Endothelial cell of umbilical vein (primary cell): ENCODE results near the gene CMC2. TPM values are rescaled to one million over a fixed set of nuclear protein-coding genes. Genes with fewer than 3 reads are reported as not detected.

Source experiments
- BruUV-seq: library from RNA; stranded (reverse); fragments of 400-500 nt; replicated peaks from 2 replicates; lab custom pipeline; 2021; lab: Mats Ljungman, UMichigan
- CTCF ChIA-PET: fragments of 300-600, 350-600 bp; sonication (Branson Sonifier 250); formaldehyde crosslinking; loops from one replicate; lab custom pipeline; 2021; ENCODE audit warnings: antibody characterized with exemption, inconsistent platforms; lab: Charles Lee
- POLR2A ChIA-PET: fragments of 300-600, 350-600 bp; sonication (Branson Sonifier 250); formaldehyde crosslinking; loops from one replicate; lab custom pipeline; 2021; ENCODE audit warnings: antibody characterized with exemption, inconsistent platforms; lab: Charles Lee
- DNase-seq: peaks from one replicate; pipeline ENCODE4 v3.0.0-alpha.2; 2011; ENCODE audit warnings: low read depth, low spot score
- FAIRE-seq: peaks from 2 replicates; lab custom pipeline; 2011; peaks lifted over from hg19 to GRCh38; lab: Jason Lieb, UNC
- H2AFZ ChIP-seq: 2 replicates; pipeline ENCODE4 v1.6.0; 2012; ENCODE audit warnings: low read depth, low read length, control low read depth, inconsistent platforms
- H3K27ac ChIP-seq: 2 replicates; pipeline ENCODE4 v1.5.1; 2011; ENCODE audit warnings: low read depth, mild to moderate bottlenecking, control low read depth, low read length, moderate library complexity; ENCODE audit not compliant: insufficient read depth
- H3K27me3 ChIP-seq, 2 experiments: 2 replicates each; pipeline versions ENCODE4 v1.6.0 to v1.6.1; 2011; ENCODE audit warnings: low read length in 2 of 2, mixed read lengths in 1 of 2; ENCODE audit not compliant: control insufficient read depth in 2 of 2, insufficient read depth in 2 of 2
- H3K36me3 ChIP-seq, 2 experiments: 2 replicates in 1 of 2; 3 replicates in 1 of 2; pipeline ENCODE4 v1.5.1; 2011; ENCODE audit warnings: low read length in 2 of 2, mild to moderate bottlenecking in 1 of 2, moderate library complexity in 1 of 2; ENCODE audit not compliant: control insufficient read depth in 2 of 2, insufficient read depth in 2 of 2; ENCODE audit errors: extremely low read depth in 1 of 2
- H3K4me1 ChIP-seq: 3 replicates; pipeline ENCODE4 v1.5.1; 2011; ENCODE audit warnings: mild to moderate bottlenecking, low read length; ENCODE audit not compliant: control insufficient read depth, insufficient read depth; ENCODE audit errors: extremely low read depth
- H3K4me2 ChIP-seq: 2 replicates; pipeline ENCODE4 v1.6.1; 2011; ENCODE audit warnings: low read length, control low read depth, mixed read lengths; ENCODE audit not compliant: insufficient read depth
- H3K4me3 ChIP-seq, 3 experiments: fragments of 200-600 bp in 1 of 3; sonication (generic), shearing (Covaris generic) in 1 of 3; replicated peaks in 1 of 3; 2 replicates each; pipeline ENCODE4 v1.5.1; 2011 to 2016; ENCODE audit warnings: control low read depth in 3 of 3, low read length in 3 of 3, mild to moderate bottlenecking in 2 of 3, inconsistent platforms in 1 of 3, low read depth in 1 of 3, moderate library complexity in 1 of 3; ENCODE audit not compliant: insufficient read depth in 1 of 3
- H3K79me2 ChIP-seq: 2 replicates; pipeline ENCODE4 v1.6.0; 2012; ENCODE audit warnings: low read length, inconsistent platforms; ENCODE audit not compliant: control insufficient read depth, insufficient read depth
- H3K9ac ChIP-seq: replicated peaks from 2 replicates; pipeline ENCODE3; 2011; ENCODE audit warnings: low read length, control low read depth; ENCODE audit not compliant: insufficient read depth; ENCODE audit errors: extremely low read depth
- H3K9me1 ChIP-seq: replicated peaks from 3 replicates; pipeline ENCODE4 v1.6.0; 2011; ENCODE audit warnings: mild to moderate bottlenecking, low read length; ENCODE audit not compliant: control insufficient read depth, insufficient read depth; ENCODE audit errors: extremely low read depth
- H3K9me3 ChIP-seq: replicated peaks from 2 replicates; pipeline ENCODE4 v1.5.1; 2012; ENCODE audit warnings: low read length, inconsistent platforms; ENCODE audit not compliant: control insufficient read depth, insufficient read depth
- H4K20me1 ChIP-seq: replicated peaks from 2 replicates; pipeline ENCODE3; 2011; ENCODE audit warnings: mild to moderate bottlenecking, low read length; ENCODE audit not compliant: control insufficient read depth, insufficient read depth; ENCODE audit errors: extremely low read depth
- CTCF ChIP-seq, 2 donors: IDR thresholded peaks; 1 replicate in 1 of 2; 2 replicates in 1 of 2; pipeline ENCODE4 v1.5.1; 2011; ENCODE audit warnings: low read length in 2 of 2, mild to moderate bottlenecking in 2 of 2, moderate library complexity in 2 of 2, control low read depth in 1 of 2, inconsistent platforms in 1 of 2, low read depth in 1 of 2; ENCODE audit not compliant: insufficient read depth in 1 of 2; ENCODE audit errors: extremely low read depth in 1 of 2
- EZH2 ChIP-seq: IDR thresholded peaks from 2 replicates; pipeline ENCODE4 v1.6.1; 2012; ENCODE audit warnings: borderline replicate concordance, low read depth, mild to moderate bottlenecking, moderate library complexity, low read length, inconsistent platforms; ENCODE audit not compliant: severe bottlenecking
- FOS ChIP-seq: IDR thresholded peaks from 2 replicates; pipeline ENCODE4 v1.6.1; 2011; ENCODE audit warnings: mild to moderate bottlenecking, low read length, moderate library complexity, borderline replicate concordance; ENCODE audit not compliant: insufficient read depth
- GATA2 ChIP-seq: IDR thresholded peaks from 2 replicates; pipeline ENCODE4 v1.7.0; 2011; ENCODE audit warnings: low read depth, mild to moderate bottlenecking, moderate library complexity, mixed read lengths, low read length; ENCODE audit not compliant: insufficient read length, insufficient read depth
- JUN ChIP-seq: IDR thresholded peaks from 2 replicates; pipeline ENCODE4 v1.6.1; 2011; ENCODE audit warnings: borderline replicate concordance, low read depth; ENCODE audit not compliant: insufficient read length, insufficient read depth
- MAX ChIP-seq: IDR thresholded peaks from 2 replicates; pipeline ENCODE4 v1.6.1; 2011; ENCODE audit not compliant: insufficient read depth, insufficient read length
- MYC ChIP-seq: IDR thresholded peaks from one replicate; pipeline ENCODE4 v1.6.1; 2011; ENCODE audit warnings: mild to moderate bottlenecking, low read depth, low read length
- POLR2A ChIP-seq: IDR thresholded peaks from 2 replicates; pipeline ENCODE4 v1.6.1; 2012; ENCODE audit warnings: low read depth, mild to moderate bottlenecking, control low read depth, low read length
- POLR2AphosphoS5 ChIP-seq: IDR thresholded peaks from 2 replicates; pipeline ENCODE4 v1.6.1; 2012; ENCODE audit warnings: low read depth, mild to moderate bottlenecking, control low read depth, low read length, moderate library complexity; ENCODE audit not compliant: insufficient read depth
- dilution Hi-C: fragments of 300-500 bp; cut with MboI; formaldehyde crosslinking; loops from one replicate; pipeline ENCODE4 v1.15.0; 2019; ENCODE audit warnings: low sequenced_read_pairs; ENCODE audit not compliant: extremely low pct_ligation_motif_present
- intact Hi-C: fragments of 100-400 bp; cut with micrococcal nuclease; formaldehyde crosslinking; loops from one replicate; pipeline ENCODE4 v1.10.0; 2022
- polyA plus RNA-seq, 4 experiments: library from polyadenylated mRNA; depleted of rRNA in 3 of 4; stranded (reverse) in 3 of 4; unstranded in 1 of 4; fragments of >200 nt; gene quantifications; 2 replicates each; pipeline versions ENCODE4 v1.2.1 to v1.2.3, GENCODE V29; 2011 to 2012; ENCODE audit warnings: missing spikeins in 1 of 4
- total RNA-seq: library from RNA; stranded (reverse); gene quantifications from 2 replicates; pipeline ENCODE4 v1.2.3, GENCODE V29; 2021

Gene CMC2
- total and polyA plus RNA-seq, 2 donors (not counting 3 experiments of a cell fraction or from before 2014, with no cell fraction given) = 97.8 to 216 TPM

DNA sequence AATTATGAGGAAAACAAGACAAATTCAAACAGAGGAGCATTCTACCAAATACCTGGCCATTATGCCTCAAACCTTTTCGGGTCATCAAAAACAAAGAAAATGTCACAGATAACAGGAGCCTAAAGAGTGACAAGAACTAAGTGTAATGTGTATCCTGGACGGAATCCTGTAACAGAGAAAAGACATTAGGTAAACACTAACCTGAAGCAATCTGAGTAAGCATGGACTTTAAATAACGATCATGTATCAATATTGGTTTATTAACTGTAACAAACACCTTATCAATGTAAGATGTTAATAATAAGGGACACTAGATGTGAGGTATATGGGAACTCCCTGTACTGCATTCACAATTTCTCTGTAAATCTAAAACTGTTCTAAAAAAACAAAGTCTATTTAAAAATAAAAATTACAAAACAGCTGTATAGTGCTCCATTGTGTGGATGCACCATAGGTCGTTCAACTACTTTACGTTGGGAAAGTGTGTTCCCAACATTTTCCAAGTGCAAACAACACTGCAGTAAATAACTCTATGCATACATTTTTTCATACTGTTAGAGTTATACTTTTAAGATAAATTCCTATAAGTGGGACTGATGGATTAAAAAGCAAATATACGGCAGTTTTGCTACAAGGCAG lies 14.8 kb downstream of the CMC2 start:
- Histone ChIP-seq H3K27me3 (no peaks in the 10 kb centered on the region), H2AFZ (no peak overlapping the region), H3K4me2 (no peak overlapping the region), H3K9ac (no peak overlapping the region), H3K9me1 (no peaks in the 10 kb centered on the region), H3K36me3 (no peaks in the 10 kb centered on the region), H3K4me1 (peaks cover 19% of the 10 kb centered on the region), H4K20me1 (no peaks in the 10 kb centered on the region), H3K79me2 (peaks cover 72% of the 10 kb centered on the region), H3K27ac (no peak overlapping the region), H3K4me3 (no peak overlapping the region), H3K9me3 (no peaks in the 10 kb centered on the region)
- TF ChIP-seq POLR2A (no peak), CTCF (IDR thresholded peaks at IDR 0.05; ENCODE audit: extremely low read depth in 1 of 2, insufficient read depth in 1 of 2, low read depth in 1 of 2, low read length in 2 of 2) (no peak), GATA2 (no peak), MYC (no peak), EZH2 (no peak), MAX (no peak), FOS (no peak), POLR2AphosphoS5 (no peak), JUN (no peak)
- CTCF ChIA-PET = interaction anchor here (0.6 to 3.3 kb wide), 4 partner anchors 12 to 484 kb away, joined by 3 to 38 read pairs (median 18); no protein-coding TSS in a partner anchor
- no peak for FAIRE-seq
- no peak for DNase-seq
- no TSS peak for BruUV-seq
- intact Hi-C loops (no loop called here), dilution Hi-C loops (no loop called here)
- POLR2A ChIA-PET = no interaction called here
